ENCODE data around the gene DENND5A.
A peak's percentile ranks its signal among the peaks of the same experiment; 100 is the strongest.
"Not testable (repeated sequence)": the region's sequence is repeated elsewhere in the genome, so short reads cannot be mapped to it uniquely, and the experiment has no call there.

DENND5A gene

DNA sequence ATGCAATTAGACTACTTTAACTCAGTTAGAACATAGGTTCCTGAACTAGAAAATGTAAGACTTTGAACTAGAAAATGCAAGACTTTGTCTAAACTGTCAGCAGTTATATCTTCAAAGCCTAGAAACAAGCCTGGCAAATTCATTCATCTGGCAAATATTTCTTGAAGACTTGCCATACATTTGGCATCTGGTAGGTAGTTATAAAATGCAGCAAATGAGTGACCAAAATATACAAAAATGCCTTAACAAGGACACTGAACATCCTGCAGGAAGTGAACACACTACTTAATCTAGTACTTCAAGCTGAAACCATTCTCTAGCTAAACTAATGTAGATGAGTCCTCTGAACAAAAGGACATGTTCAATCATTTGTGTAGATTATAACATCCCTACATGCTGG, 89.0 kb downstream of the DENND5A start:
- no peak for DNase-seq (ENCODE audit: low spot score)

DNA sequence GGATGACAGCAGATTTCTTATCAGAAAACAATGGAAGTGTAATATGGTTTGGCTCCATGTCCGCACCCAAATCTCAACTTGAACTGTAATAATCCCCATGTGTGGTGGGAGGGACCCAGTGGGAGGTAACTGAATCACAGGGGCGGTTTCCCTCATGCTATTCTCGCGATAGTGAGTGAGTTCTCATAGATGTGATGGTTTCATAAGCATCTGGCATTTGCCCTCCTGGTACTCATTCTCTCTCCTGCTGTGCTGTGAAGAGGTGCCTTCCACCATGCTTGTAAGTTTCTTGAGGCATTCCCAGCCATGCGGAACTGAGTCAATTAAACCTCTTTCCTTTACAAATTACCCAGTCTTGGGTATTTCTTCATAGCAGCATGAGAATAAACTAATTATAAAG, 92.8 kb downstream of the DENND5A start:
- DNase-seq (ENCODE audit: low spot score): no peak

DNA sequence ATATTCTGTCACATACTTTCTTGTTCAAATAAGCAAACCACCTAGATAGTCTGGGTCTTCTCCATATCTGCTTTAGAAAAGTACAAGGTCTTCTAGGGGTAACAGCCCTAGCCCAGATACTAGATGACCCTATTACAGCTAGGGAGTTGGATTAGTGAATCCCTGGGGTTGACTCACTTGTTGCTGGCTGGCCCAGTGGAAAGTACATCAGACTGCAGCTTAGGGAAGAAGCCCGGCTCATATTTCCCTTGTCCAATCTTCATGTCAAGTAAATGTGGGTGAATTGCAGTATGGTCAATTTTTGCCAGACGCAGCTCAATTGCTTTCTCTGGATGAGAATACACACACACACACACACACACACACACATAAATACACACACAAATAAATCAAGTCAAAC, 94.7 kb downstream of the DENND5A start:
- DNase-seq (ENCODE audit: low spot score): no peak

GRCh38 chr11:9169595-9170295, 95.4 kb downstream of the DENND5A start:
- no peak for DNase-seq (ENCODE audit: low spot score)

GRCh38 chr11:9161991-9162390, 103.2 kb downstream of the DENND5A start:
- not testable (repeated sequence) for DNase-seq (ENCODE audit: low spot score)

- no peak for DNase-seq (ENCODE audit: low spot score)
Observed at GRCh38 chr11:9160166-9160565, 105.0 kb downstream of the DENND5A start.

DNA sequence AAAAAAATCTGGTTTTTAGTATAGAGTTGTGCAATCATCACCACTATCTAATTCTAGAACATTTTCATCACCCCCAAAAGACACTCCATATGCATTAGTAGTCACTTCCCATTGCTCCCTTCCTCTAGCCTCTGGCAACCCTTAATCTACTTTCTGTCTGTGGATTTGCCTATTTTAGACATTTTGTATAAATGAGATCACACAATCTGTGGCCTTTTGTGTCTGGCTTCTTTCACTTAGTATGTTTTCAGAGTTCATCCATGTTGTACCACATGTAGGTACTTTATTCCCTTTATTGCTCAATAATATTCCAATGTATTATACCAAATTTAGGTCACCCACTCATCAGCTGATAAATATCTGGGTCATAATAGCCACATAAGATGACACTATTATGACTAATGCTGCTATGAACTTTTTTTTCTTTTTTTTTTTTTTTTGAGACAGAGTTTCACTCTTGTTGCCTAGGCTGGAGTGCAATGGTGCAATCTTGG, 106.2 kb downstream of the DENND5A start:
- no peak for DNase-seq (ENCODE audit: low spot score)

- peak; percentile 1 for DNase-seq (ENCODE audit: low spot score)
Observed at GRCh38 chr11:9155930-9156329, 109.2 kb downstream of the DENND5A start.

- no peak for DNase-seq (ENCODE audit: low spot score)
Observed at GRCh38 chr11:9153651-9154050, 111.5 kb downstream of the DENND5A start.

DNA sequence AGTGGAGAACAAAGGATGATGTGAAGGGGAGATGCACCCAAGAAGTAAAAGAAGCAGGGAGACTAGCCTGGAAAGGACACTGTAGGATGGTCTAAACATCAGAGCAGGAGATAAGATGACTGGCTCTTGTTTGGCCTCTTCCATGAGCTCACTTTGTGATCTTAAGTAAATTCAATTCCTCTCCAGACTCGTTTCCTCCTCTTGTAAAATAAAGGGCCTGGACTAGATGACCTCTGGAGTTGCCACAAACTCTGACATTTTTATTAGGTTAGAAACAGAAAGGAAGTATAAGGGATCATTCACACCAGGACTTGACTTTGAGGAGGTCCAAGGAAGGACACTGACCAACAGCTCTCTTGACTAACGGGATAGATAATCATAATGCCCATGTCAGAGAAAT, 113.5 kb downstream of the DENND5A start:
- no peak for DNase-seq (ENCODE audit: low spot score)

DNA sequence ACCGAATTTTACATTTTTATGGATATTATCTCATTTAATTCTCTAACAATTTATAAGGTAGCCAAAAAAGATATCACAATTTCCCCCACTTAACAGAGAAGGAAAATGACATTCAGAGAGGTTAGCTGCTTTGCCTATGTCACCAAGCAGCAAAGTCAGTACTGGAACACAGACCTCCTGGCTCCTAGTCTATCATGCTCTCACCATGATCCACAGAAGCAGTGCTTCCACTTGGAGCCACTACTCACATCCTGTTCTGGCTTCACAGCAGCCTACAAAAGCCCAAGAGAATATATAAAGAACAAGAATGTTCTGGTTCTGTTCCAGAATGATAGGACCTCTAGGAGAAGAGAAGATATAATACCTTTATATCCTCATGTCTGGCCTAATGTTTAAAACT, 114.2 kb downstream of the DENND5A start:
- DNase-seq (ENCODE audit: low spot score): no peak

GRCh38 chr11:9150501-9150900, 114.6 kb downstream of the DENND5A start:
- no peak for DNase-seq (ENCODE audit: low spot score)

DNA sequence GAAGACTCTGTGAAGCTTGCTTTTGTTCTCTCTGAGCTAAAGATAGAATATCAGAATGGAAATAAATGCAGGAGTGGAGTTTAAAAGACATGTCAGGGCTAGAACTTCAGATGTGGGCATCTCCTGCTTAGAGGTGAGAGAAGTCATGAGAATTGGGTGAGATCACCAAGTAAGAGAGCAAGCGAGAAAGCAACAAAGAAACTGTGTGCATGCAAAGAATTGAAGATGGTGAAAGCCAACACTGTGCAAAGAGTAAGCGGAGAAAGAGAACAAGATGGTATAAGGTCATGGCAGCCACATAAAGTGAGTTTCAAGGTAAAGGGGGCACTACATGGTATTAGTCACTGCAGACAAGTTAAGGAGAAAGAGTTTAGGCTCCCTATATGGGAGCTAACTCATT, 116.4 kb downstream of the DENND5A start:
- DNase-seq (ENCODE audit: low spot score): peak; percentile 1

DNA sequence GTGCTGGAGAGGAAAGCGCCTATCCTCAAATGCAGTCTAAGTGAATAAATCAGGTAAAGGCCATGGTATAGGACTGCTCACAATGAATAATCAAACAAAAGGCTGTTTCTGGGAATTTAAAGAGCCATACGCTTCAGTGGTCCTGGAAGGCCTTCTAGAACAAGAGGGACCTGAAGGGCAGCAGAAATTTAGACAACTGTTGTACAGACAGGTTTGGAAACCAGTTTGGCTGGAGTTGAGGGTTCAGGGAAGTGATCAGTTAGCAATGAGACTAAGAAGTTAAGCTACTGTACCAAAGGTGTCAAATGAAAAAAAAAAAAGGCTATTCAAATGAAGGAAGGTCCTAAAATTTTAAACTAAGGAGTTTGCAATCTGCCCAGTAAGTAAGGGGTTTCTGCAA, 117.1 kb downstream of the DENND5A start:
- DNase-seq (ENCODE audit: low spot score): no peak

GRCh38 chr11:9146477-9146876, 118.7 kb downstream of the DENND5A start:
- DNase-seq (ENCODE audit: low spot score): no peak

GRCh38 chr11:9145283-9145682, 119.9 kb downstream of the DENND5A start:
- DNase-seq (ENCODE audit: low spot score): no peak

- DNase-seq (ENCODE audit: low spot score): no peak
Observed at GRCh38 chr11:9144828-9145227, 120.3 kb downstream of the DENND5A start.

DNA sequence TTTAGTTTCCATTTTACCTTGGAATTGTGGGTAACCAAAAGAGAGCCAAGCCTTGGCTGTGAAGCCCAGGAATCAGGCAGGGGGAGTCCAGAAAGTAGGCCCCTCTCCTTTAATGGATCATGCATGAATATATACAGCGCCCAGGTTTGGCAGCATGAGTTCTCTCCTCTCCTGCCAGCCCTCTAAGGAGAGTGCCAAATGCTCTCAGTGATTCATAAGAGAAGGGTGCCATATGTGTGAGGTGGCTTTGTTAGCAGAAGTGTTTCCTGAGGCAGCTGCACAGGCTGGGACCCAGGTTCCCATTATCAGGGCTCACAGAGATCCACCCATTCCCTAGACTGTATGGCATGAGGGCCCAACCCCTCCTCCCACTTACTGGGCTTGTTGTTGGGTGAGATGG, 121.4 kb downstream of the DENND5A start:
- DNase-seq (ENCODE audit: low spot score): no peak

DNA sequence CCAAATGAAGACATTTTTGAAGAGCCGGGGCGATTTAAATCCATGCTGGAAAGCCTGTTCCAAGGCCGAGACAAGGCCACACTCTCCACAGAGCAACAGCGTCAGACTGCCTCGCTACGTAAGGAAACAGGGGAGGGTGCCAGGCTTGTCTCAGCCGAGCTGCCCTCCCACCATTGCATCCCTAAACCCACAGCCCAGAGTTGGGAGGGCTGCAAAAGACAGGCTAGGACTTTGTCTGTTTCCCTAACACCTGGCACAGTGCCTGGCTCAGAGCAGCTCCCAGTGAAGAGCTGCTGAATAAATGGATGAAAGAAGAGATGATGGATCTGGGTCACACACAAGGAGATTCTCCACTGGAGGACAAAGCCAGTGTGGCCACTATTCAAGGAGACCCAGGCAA, 122.4 kb downstream of the DENND5A start:
- no peak for DNase-seq (ENCODE audit: low spot score)

GRCh38 chr11:9141186-9141585, 124.0 kb downstream of the DENND5A start:
- no peak for DNase-seq (ENCODE audit: low spot score)

DNA sequence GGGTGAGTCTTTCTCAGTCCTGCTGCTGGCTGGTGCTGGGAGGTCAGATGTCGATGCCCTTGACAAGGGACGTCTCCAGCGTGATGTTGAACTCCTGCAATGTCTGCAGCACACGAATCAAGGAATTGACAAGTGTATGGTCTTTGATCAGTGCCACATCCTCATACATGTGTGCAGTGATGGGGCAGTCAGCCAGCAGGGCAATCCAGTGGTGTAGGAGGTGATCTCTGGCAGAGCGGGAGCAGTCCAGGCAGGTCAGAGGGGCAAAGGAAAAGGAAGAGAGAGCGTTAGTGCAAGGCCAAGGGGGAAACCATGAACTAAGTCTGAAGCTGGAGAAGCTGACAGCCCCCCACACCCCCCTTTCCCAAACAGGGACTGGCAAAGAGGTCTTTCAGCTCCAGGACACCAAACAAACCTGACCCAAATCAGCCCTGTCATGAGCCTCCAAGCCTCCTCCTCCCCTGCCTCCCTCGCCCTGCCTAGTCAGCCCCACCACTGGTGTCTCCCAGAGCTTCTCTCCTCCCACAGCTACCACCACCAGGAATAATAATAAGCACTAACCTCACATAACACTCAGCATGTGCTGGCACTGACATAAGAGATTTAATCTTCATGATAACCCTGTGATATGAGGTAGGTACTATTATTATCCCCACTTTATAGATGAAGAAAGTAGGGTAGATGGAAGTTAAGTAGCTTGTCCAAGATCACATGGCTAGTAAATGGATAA, 125.4 kb downstream of the DENND5A start:
- no peak for DNase-seq (ENCODE audit: low spot score)

DNA sequence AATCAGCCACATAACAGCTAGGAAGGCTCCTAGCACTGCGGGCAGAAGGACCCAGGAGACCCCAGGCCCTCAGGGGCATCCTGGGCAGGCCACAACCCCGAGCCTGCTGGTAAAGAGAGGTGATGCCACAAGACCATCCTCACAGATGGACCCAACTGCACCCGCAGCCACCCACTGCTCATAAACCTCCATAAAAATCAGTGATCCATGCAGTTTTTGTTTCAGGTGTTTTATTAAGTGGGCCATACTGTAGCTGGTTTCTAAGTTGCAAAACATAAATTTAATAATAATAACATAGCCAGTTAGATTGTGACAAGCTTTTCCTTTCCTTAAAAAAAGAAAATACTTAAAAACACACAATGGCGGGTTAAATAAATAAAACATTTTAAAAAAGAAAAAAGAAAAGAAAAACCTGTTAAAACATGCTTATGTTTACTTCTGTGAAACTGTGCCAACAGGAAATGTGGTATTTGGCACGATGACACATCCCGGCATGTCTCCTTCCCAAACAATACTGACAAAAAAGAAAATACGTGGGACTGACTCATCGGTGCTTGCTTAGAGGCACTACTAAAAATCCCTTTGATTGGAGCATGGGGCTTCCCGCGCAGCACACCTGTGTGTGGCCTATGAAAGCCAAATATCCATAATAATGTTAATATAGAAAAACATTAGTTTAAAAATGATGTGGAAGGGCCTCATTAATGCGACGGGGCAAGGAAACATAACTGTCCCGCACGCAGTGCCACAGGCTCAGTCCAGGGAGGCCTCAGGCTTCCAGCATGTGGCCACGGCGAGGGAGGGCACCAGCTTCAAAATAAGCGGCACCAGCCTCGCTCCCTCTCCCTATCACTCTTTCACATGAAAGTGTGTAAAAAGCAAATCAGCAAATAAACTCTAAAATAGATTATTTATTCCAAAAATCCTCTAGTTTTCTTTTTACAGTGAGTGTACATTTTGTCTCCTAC, 126.3 kb downstream of the DENND5A start:
- no peak for DNase-seq (ENCODE audit: low spot score)

DNA sequence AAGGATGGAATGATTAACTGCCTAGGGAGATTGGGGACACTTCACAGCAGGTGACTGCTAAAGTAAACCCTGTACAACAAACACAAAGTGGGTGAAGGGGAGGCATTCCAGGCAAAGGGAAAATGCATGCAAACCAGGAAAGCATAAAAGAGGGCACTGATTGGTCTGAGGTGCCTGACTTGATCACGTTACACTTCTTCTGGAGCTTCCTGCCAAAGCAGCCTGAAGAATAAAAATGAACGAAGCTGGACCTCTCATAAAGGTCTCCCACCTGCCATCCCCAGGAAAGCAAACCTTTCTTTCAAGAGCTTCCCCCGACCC, 127.1 kb downstream of the DENND5A start:
- no peak for DNase-seq (ENCODE audit: low spot score)
